Measurements from ENCODE around the gene KDM5A. TPM values are rescaled to one million over a fixed set of nuclear protein-coding genes. Genes with fewer than 3 reads are reported as not detected.

The KDM5A gene
- total RNA-seq, 1 donor from 2014 or later = 53.6 TPM

- no peak for DNase-seq (ENCODE audit: low read depth)
- Histone ChIP-seq H3K4me3 (ENCODE audit: low read depth, low read length) (no peak overlapping the region), H3K27me3 (ENCODE audit: control insufficient read depth, insufficient read depth, low read length) (peaks cover 29% of the 10 kb centered on the region), H3K36me3 (ENCODE audit: control insufficient read depth, insufficient read depth, low read length) (no peaks in the 10 kb centered on the region)
- TF ChIP-seq CTCF (IDR thresholded peaks at IDR 0.05; ENCODE audit: insufficient read depth, low read length, poor library complexity, severe bottlenecking) = no peak
Observed at GRCh38 chr12:230925-231671, 158.0 kb downstream of the KDM5A start.

Other genes with a start within 250 kb of the KDM5A start
- gene SLC6A12, start 175.2 kb downstream of the KDM5A start, total RNA-seq = 2.1 TPM in 1 of 2 replicates, not detected in the other
- not detected in 2 replicates for gene SLC6A13, start 126.5 kb downstream of the KDM5A start, total RNA-seq
- 10.4 and 18.5 TPM in 2 replicates for gene CCDC77, start 12.3 kb upstream of the KDM5A start, total RNA-seq
- 5.1 and 6.8 TPM in 2 replicates for gene B4GALNT3, start 70.6 kb upstream of the KDM5A start, total RNA-seq